Colonic mucosa (tissue), 4 donors: Measurements from ENCODE around the gene DLL4. TPM values are rescaled to one million over a fixed set of nuclear protein-coding genes. Genes with fewer than 3 reads are reported as not detected.

Experiments used
- DNase-seq: peaks from one replicate; pipeline ENCODE4 v3.0.0-alpha.2; 2020
- H3K27ac ChIP-seq: fragments of 200-600 bp; one replicate; pipeline ENCODE4 v1.8.0; 2021
- H3K27me3 ChIP-seq: fragments of 200-600 bp; one replicate; pipeline ENCODE4 v1.8.0; 2021
- H3K36me3 ChIP-seq: fragments of 200-600 bp; one replicate; pipeline ENCODE4 v1.8.0; 2021
- H3K4me1 ChIP-seq: fragments of 200-600 bp; one replicate; pipeline ENCODE4 v1.8.0; 2021; ENCODE audit warnings: mild to moderate bottlenecking
- H3K4me3 ChIP-seq: fragments of 200-600 bp; one replicate; pipeline ENCODE4 v1.8.0; 2021
- H3K9ac ChIP-seq, 2 donors: one replicate each; pipeline ENCODE4 v1.7.0; 2013; ENCODE audit warnings: control low read depth in 2 of 2, low read depth in 2 of 2, low read length in 2 of 2
- H3K9me3 ChIP-seq: fragments of 200-600 bp; one replicate; pipeline ENCODE4 v1.8.0; 2021
- CTCF ChIP-seq: fragments of 200-600 bp; IDR thresholded peaks from one replicate; pipeline ENCODE4 v1.8.0; 2022; ENCODE audit warnings: antibody characterized with exemption, mild to moderate bottlenecking
- intact Hi-C: fragments of 100-400 bp; cut with DNase I; formaldehyde crosslinking; loops from one replicate; pipeline ENCODE4 v1.14.1; 2022
- total RNA-seq, 2 donors: library from RNA; stranded (reverse); fragmentation: NEBNext Ultra II Directional in 1 of 2; extraction: Animal tissue kit (Norgen Biotek cat#: 25700) in 1 of 2; gene quantifications; one replicate each; pipeline ENCODE4 v1.2.1, GENCODE V29; 2021
- donor health status: healthy.
- donor health status: DM: no; HTN: no; CAD: no.
- donor health status: DM: no; HTN: no; CAD: no.

DLL4 gene
- total RNA-seq, 2 donors from 2014 or later = 18.5 to 21.6 TPM

GRCh38 chr15:40917585-40917984, 11.6 kb upstream of the DLL4 start:
- no peaks in the 10 kb centered on the region for H3K9me3 ChIP-seq
- no peaks in the 10 kb centered on the region for H3K36me3 ChIP-seq
- no peak for DNase-seq
- intact Hi-C loops = no loop called here
- H3K27me3 ChIP-seq = no peaks in the 10 kb centered on the region
- no peak overlapping the region for H3K4me3 ChIP-seq
- no peak overlapping the region for H3K27ac ChIP-seq
- peaks cover under 1% of the 10 kb centered on the region for H3K4me1 ChIP-seq
- H3K9ac ChIP-seq = no peak overlapping the region
- TF ChIP-seq CTCF = no peak

GRCh38 chr15:40918146-40918798, 10.9 kb upstream of the DLL4 start:
- Histone ChIP-seq H3K9me3 (no peaks in the 10 kb centered on the region), H3K36me3 (no peaks in the 10 kb centered on the region), H3K4me3 (no peak overlapping the region), H3K9ac (no peak overlapping the region), H3K27me3 (no peaks in the 10 kb centered on the region), H3K27ac (no peak overlapping the region), H3K4me1 (peaks cover 5% of the 10 kb centered on the region)
- no peak for DNase-seq
- intact Hi-C loops = no loop called here
- no peak for TF ChIP-seq CTCF

GRCh38 chr15:40918799-40919392, 10.2 kb upstream of the DLL4 start:
- no peak for DNase-seq
- no peak overlapping the region for H3K27ac ChIP-seq
- TF ChIP-seq CTCF = no peak
- intact Hi-C loops = no loop called here
- no peaks in the 10 kb centered on the region for H3K9me3 ChIP-seq
- H3K4me3 ChIP-seq = no peak overlapping the region
- peaks cover 5% of the 10 kb centered on the region for H3K4me1 ChIP-seq
- H3K9ac ChIP-seq = no peak overlapping the region
- no peaks in the 10 kb centered on the region for H3K27me3 ChIP-seq
- no peaks in the 10 kb centered on the region for H3K36me3 ChIP-seq

- TF ChIP-seq CTCF = no peak
- no peaks in the 10 kb centered on the region for H3K9me3 ChIP-seq
- DNase-seq = peak; percentile 44
- intact Hi-C loops = no loop called here
- no peak overlapping the region for H3K4me3 ChIP-seq
- no peaks in the 10 kb centered on the region for H3K36me3 ChIP-seq
- H3K4me1 ChIP-seq = peaks cover 20% of the 10 kb centered on the region
- H3K9ac ChIP-seq = peak overlapping the region in 1 of 2 donors; percentile 22
- H3K27me3 ChIP-seq = peaks cover 19% of the 10 kb centered on the region
- no peak overlapping the region for H3K27ac ChIP-seq
These were observed 7.1 kb upstream of the DLL4 start for GRCh38 chr15:40921949-40922607.

GRCh38 chr15:40922608-40923005, 6.5 kb upstream of the DLL4 start:
- Histone ChIP-seq H3K4me3 (no peak overlapping the region), H3K9me3 (no peaks in the 10 kb centered on the region), H3K27ac (no peak overlapping the region), H3K27me3 (peaks cover 25% of the 10 kb centered on the region), H3K36me3 (no peaks in the 10 kb centered on the region), H3K4me1 (peaks cover 25% of the 10 kb centered on the region), H3K9ac (peak overlapping the region; percentile 12 to 22)
- peak; percentile 63 for DNase-seq
- intact Hi-C loops = no loop called here
- no peak for TF ChIP-seq CTCF
